ENCODE measurements around the gene SLC4A8.

- TF ChIP-seq CTCF (IDR thresholded peaks at IDR 0.05) (no peak), POLR2A (IDR thresholded peaks at IDR 0.05) (no peak)
Observed at GRCh38 chr12:51383269-51383905, 41.2 kb upstream of the SLC4A8 start.

Measured in esophagus squamous epithelium (tissue), 4 donors.